ENCODE measurements around the gene SORCS2.

The SORCS2 gene

DNA sequence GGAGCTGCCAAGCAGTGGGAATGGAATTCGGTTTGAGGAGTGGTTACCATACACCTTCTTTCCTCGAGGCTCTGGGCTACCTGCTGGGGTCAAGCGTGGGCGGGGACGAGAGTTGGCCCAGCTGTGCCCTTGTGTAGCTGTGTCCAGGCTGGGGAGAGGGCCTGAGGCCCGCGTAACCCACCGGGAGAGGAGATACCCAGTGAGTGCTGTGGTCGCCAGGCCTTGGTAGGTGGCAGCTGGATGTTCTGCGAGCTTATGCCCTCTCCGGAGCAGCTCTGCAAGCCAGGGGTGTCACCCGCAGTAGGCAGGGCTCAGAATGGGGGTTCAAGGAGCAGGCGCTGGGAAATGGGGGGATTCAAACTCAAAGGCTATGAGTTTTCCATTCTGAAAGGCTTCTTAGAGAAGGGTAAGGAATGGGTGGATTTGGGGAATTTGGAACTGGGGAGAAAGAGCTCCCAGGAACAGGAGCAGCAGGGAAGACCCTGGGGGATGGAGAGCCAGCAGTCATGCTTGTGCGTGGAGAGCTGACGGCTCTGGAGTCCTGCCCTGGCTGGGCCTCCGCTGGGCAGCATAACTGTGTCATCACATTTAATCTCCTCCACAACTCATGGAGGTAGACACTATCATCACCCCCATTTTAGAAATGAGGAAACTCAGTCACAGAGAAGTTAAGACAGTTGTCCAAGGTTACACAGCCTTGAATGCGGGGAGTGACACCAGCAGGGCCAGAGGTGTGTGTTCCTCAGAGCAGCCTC lies 117.5 kb downstream of the SORCS2 start:
- no peak for DNase-seq

- DNase-seq: no peak
These were observed 118.1 kb downstream of the SORCS2 start for GRCh38 chr4:7310451-7310850.

DNA sequence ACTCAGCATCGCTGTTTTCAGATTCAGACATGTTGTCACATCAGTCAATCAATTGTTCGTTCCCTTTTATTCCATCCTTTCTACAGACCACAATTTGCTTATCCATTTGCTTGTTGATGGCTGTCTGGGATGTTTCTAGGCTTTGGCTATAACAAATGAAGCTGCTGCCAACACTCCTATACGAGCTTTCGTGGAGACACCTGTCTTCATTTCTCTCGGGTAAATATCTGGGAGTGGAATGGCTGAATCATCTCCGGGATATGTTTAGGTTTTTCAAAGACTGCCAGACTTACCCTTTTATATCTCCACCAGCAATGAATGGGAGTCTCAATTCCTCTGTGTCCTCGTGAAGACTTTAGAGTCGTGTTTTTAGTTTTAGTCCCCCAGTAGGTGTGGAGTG lies 118.9 kb downstream of the SORCS2 start:
- DNase-seq: no peak

DNA sequence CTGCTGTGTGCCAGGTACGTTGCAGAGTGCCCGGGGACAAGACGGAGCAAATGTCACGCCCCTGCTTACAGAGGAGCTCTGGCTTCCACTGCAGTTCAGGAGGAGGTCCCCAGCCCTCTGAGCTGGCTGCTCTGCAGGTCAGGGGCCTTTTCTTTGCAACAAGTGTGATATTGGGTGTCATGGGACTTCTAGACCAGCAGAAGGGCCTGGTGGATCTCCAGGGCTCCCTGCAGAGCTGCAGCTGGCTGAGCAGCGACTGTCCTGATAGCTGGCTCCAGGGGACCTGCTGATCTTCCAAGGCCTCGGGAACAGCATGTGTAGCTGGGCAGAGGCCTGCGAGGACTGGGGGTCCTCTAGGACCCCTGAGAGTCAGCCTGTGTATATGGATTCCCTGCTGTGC lies 120.4 kb downstream of the SORCS2 start:
- DNase-seq: no peak

DNA sequence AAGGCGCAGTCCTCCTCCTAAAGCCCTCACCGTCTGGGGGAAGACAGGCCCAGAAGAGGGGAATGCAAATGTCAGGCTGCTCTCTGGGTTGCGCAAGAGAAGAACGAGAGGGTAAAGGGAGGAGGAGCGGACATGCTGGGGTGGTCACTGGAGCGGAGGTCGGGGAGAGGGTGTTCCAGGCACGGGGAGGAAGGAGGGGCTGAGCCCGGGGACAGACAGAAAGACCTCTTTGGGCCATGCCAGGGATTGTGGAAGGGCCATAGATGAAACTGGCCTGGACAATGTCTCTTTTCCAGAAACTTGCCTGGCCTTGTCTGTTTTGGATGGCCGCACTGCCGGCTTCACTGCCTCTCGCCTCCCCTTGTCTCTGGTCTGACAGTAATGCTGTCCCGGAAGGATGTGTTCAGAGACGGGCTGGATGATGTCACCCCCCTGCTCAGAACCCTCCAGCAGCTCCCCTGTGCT lies 121.0 kb downstream of the SORCS2 start:
- DNase-seq: no peak

DNA sequence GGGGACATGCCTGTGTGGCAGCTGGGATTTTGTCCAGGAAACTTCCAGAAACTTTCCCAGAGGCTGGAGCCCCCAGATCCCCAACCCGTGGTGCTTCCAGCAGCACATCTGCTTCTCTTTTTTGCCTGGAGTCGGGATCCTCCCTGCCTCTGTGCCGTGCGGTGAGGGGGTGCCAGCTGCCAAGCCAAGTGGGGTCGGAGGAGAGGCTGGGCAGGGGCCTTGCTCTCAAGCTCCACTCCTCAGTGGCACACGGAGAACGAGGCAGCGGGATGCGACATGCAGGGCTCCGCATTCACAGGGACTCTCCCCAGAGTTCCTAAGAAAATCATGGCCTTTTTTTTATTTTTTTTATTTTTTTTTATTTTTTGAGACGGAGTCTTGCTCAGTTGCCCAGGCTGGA lies 121.7 kb downstream of the SORCS2 start:
- DNase-seq: no peak

GRCh38 chr4:7315286-7315685 lies 122.9 kb downstream of the SORCS2 start:
- DNase-seq: no peak

GRCh38 chr4:7315935-7316334 lies 123.6 kb downstream of the SORCS2 start:
- no peak for DNase-seq

GRCh38 chr4:7319024-7319423 lies 126.7 kb downstream of the SORCS2 start:
- DNase-seq: no peak

DNA sequence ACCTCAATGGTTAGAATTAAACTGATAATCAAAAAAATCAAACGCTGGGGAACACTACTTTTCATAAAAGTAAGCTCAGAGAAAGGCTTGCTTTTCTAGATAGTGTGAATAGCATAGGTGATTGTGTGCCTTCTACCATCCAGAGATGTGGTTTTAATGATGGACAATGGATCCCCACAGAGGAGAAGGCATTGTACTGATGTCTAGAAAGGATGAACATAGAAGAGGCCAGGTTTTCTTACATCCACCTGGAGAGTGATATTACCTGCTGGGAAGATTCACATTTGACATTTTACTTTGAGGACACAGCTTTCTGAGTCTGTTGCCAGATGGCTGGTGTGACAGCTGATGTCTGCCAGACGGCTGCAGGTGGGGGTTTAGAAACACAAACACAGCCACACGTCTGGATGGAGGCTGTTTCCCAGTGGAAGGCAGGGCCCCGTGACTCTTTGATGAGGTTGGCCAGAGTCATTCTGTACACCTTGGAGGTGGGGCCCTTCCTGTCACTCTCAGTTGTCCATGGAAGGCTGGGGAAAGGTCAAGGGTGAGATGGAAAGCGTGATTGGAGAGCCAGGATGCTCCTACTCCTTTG lies 128.0 kb downstream of the SORCS2 start:
- DNase-seq: no peak

- DNase-seq: no peak
These were observed 130.0 kb downstream of the SORCS2 start for GRCh38 chr4:7322166-7322991.

DNA sequence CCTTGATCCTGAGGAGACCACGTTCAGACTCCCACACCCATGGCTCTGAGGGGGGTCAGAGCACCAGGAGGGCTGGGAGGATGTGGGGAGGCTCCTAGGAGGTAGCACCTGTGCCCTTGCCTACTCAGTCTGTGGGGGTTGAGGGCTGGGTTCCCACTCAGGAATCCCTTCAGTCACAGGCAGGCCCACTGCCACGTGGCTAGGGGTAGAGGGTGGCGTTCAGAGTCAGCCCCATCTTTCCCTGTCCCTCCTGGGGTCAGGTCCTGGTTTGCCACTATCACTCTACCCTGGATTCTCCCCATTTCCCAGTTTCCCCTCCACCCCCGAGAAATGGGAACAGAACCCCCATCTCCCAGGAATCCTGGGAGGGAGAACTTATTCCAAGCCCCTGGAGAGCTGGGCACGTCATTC lies 131.1 kb downstream of the SORCS2 start:
- no peak for DNase-seq

DNA sequence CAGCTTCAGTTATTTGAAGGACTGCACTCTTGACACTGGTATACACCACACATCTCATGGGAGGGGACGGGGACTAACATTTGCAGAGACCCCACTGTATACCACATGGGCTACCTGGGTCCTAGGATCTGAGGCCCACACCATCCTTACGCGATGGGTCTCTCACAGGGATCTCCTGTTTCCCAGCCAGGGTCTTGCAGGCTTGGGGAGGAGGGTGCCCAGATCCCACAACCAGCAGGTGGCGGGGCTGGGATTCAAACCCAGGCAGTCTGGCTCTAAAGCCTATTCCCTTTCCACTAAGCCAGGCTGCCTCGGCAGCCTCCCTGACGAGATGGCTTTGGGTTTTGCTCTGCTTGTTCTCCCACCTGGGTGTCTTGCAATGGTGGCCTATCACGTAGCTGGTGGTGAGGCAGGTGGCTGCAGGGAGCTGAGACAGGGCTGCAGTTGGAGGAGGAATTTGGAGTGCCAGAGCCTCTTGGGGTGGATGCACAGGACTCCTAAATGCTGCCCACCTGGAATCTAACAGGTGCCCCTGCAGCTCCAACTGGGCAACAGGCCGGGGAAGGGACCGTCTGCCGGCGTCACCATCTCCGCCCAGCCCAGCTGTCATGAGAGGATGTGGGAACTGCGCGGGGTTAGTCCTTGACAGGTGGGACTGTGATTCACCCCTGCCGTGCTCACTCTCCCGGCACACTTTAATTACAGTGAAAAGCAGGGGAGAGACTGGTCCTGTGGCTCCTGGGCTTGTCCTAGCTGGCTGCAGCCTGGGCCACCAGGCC lies 131.7 kb downstream of the SORCS2 start:
- DNase-seq: no peak

- no peak for DNase-seq
These were observed 132.3 kb downstream of the SORCS2 start for GRCh38 chr4:7324651-7325121.

- DNase-seq: no peak
These were observed 133.2 kb downstream of the SORCS2 start for GRCh38 chr4:7325541-7325940.

- no peak for DNase-seq
These were observed 134.0 kb downstream of the SORCS2 start for GRCh38 chr4:7326306-7326692.

GRCh38 chr4:7326693-7327340 lies 134.5 kb downstream of the SORCS2 start:
- DNase-seq: no peak

- no peak for DNase-seq
These were observed 135.1 kb downstream of the SORCS2 start for GRCh38 chr4:7327341-7327885.

DNA sequence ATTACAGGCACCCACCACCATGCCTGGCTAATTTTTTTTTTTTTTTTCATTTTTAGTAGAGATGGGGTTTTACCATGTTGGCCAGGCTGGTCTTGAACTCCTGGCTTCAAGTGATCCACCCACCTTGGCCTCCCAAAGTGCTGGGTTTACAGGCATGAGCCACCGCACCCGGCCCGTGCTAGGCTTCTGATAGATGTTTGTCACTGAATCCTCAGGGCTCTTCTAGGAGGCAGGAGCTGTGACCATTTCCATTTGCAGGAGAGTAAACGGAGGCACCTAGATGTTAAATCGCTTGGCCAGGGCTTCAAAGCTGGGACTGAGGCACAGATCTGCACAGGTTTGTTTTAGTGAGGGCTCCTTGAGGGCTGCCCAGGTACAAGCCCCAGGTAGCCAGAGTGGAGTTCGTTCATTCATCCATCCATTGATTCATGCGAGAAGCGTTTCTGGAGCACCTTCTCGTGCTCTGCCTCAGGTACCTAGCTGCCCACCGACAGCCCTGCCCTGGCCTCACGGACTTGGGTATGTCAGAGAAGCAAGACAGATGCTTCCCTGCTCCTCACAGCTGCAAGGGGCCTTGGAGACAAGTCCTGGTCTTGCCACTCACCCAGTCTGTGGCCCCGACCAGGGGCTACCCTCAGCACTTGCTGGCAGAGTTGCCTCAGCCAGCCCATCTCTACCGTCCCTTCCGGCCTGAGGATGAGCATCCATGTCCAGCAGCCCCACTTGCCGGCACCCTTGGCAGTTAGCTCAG lies 136.0 kb downstream of the SORCS2 start:
- DNase-seq: no peak

DNA sequence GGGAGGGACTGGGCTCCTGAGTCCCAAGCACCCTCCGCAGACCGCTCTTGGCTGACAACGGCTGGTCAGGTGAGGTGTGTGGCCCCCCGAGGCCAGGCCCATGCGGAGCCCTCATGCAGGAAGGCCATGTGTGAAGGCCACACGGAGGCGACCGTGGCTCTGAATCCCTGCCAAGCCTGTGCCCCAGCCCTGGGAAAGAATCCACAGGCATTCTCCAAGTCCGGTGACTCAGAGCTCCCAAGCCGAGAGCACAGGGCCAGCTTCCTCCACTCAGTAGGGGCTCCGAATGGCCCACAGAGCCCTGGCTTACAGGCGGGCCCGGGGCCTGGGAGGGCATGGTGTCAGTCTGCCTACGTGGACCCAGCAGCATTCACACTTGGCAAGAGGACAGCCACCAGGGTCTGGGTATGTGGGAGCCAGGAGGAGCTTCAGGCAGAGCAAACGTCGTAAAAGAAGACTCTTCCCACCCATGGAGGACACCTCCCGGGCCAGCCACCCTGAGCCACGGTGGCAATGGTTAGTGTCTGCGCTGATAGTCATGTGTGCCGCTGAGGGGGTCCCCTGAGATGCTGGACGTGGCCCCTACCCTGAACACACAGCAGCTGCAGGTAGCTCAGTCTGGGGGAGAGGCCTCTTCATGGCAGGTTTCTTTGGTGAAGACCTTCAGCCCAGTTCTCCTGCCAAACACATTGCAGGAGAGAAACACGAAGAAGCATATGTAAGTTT lies 136.7 kb downstream of the SORCS2 start:
- no peak for DNase-seq

Data from CD4-positive, alpha-beta T cell treated with Interleukin-17A for 4 hours (primary cell).